NB4 (cell line): ENCODE results near the gene TNFRSF25.

Experiments
- MYC ChIP-seq: IDR thresholded peaks from 2 replicates; pipeline ENCODE4 v1.6.1; 2011; ENCODE audit warnings: low read depth, low read length
- POLR2A ChIP-seq: IDR thresholded peaks from 2 replicates; pipeline ENCODE4 v1.6.1; 2011; ENCODE audit warnings: mild to moderate bottlenecking; ENCODE audit not compliant: insufficient read length; ENCODE audit errors: extremely low read depth
- TF ChIP-seq, protein P1 (sequence below): IDR thresholded peaks from one replicate; pipeline ENCODE4 v1.5.1; 2012; ENCODE audit warnings: low read depth, low read length

DNA sequence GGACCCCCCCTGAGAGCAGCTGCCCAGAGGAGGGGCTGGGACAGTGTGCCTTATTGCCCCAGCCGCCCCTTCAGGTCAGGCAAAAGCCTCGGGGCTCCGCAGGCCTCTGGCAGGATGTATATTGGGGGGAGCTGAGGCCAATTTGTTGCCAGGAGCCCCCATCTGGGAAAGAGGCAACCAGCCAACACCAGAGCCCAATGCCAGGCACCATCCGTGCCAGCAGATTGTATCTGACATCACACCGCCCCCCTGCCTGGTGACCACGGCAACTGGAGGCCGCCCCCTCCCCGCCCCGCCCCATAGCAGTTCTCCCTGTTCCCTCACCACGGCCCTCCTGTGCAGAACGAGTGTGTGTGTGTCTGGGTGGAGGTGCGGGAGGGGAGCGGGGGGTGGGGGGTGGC is 29.1 kb upstream of the TNFRSF25 start:
- TF ChIP-seq POLR2A (no peak), MYC (no peak)
- TF ChIP-seq, protein P1, sequence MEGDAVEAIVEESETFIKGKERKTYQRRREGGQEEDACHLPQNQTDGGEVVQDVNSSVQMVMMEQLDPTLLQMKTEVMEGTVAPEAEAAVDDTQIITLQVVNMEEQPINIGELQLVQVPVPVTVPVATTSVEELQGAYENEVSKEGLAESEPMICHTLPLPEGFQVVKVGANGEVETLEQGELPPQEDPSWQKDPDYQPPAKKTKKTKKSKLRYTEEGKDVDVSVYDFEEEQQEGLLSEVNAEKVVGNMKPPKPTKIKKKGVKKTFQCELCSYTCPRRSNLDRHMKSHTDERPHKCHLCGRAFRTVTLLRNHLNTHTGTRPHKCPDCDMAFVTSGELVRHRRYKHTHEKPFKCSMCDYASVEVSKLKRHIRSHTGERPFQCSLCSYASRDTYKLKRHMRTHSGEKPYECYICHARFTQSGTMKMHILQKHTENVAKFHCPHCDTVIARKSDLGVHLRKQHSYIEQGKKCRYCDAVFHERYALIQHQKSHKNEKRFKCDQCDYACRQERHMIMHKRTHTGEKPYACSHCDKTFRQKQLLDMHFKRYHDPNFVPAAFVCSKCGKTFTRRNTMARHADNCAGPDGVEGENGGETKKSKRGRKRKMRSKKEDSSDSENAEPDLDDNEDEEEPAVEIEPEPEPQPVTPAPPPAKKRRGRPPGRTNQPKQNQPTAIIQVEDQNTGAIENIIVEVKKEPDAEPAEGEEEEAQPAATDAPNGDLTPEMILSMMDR, result no peak
